ENCODE measurements around the gene CISTR. TPM values are rescaled to one million over a fixed set of nuclear protein-coding genes. Genes with fewer than 3 reads are reported as not detected.
"Not testable (repeated sequence)": the region's sequence is repeated elsewhere in the genome, so short reads cannot be mapped to it uniquely, and the experiment has no call there.

CISTR gene
- polyA plus RNA-seq, 1 donor, result not detected

DNA sequence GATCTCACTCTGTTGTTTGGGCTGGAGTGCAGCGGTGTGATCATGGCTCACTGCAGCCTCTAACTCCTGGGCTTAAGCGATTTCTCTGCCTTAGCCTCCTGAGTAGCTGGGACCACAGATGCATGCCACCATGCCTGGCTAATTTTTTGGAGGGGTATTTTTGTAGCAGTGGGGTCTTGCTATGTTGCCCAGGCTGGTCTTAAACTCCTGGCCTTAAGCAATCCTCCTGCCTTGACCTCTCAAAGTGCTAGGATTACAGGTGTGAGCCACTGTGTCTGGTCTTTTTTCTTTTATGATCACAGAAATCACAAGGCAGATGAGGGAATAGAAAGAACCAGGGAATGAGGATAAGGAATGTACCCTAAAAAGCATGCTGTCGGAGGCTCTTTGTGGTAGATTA, 11.0 kb upstream of the CISTR start:
- DNase-seq (ENCODE audit: low read depth), result not testable (repeated sequence)

GRCh38 chr12:53761306-53761705, 9.5 kb upstream of the CISTR start:
- DNase-seq (ENCODE audit: low read depth), result no peak

- no peak for DNase-seq (ENCODE audit: low read depth)
Observed at GRCh38 chr12:53759261-53759660, 7.5 kb upstream of the CISTR start.

GRCh38 chr12:53758730-53759103, 6.9 kb upstream of the CISTR start:
- no peak for DNase-seq (ENCODE audit: low read depth)

DNA sequence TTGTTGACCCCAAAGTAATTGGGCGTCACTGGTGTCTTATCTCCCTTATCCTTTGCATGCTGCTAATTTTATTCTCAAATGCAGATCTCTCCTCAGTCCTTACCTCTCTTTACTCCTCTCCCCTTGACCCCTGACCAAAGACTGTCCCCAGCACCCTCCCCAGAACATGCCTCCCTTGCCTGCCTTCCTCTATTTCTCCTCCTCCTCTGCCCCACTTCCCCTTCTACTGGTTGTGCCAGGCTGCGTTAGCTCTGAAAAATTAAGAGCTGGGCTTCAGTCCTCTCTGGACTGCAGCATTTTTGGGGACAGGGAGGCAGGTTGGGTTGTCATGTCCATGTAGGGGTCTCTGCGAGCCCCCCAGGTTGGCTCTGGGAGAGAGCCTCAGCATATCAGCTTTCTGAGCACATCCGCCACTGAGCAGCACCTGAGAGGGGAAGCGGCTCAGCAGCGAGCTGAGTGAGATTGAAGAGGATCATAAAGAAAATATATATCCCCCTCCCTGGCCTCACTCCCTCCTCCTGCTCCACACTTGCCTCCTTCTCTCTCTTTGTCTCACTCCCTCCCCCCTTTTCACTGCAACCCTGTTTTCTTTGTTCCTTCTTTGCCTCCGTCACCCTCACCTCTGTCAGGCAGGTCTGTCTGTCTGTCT, 6.4 kb upstream of the CISTR start:
- no peak for DNase-seq (ENCODE audit: low read depth)

DNA sequence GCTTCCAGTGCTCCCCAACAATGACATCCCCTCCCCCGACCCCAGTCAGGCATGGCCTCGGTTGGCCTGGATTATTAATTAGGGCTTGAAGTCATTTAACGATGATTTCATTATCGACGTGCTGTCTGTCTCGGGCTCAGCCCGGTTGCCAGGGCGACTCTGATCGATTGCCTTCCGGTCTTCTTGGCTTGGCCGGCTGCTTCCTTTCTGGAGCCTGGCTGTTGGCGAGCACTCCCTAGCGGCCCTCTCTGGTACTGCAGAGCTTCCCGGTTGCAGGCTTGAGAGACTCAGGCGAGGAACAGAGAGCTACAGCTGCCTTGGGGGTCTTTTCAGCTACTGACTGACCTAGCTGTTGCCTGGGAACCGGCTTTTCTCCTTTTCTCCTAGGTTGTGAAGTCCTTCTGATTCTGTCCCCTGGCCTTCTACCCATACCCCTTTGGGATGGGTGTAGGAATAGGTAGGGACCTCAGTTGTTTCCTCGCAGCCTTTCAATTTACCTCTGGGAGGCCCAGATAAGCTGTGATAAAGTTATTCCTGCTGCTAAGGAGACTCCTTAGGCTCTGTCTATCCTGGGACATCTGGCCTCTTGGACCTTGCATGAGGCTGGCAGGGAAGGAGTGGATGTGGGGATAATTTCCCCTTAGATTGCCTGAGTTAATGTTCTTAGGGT, 5.5 kb upstream of the CISTR start:
- DNase-seq (ENCODE audit: low read depth), result no peak

GRCh38 chr12:53756300-53757100, 4.7 kb upstream of the CISTR start:
- DNase-seq (ENCODE audit: low read depth), result no peak

- DNase-seq (ENCODE audit: low read depth), result no peak
Observed at GRCh38 chr12:53755893-53756292, 4.1 kb upstream of the CISTR start.

GRCh38 chr12:53755451-53755891, 3.7 kb upstream of the CISTR start:
- no peak for DNase-seq (ENCODE audit: low read depth)

GRCh38 chr12:53754633-53755264, 3.0 kb upstream of the CISTR start:
- DNase-seq (ENCODE audit: low read depth), result no peak

GRCh38 chr12:53754188-53754585, 2.4 kb upstream of the CISTR start:
- DNase-seq (ENCODE audit: low read depth), result no peak

GRCh38 chr12:53752621-53753020, 842 bp upstream of the CISTR start:
- no peak for DNase-seq (ENCODE audit: low read depth)

DNA sequence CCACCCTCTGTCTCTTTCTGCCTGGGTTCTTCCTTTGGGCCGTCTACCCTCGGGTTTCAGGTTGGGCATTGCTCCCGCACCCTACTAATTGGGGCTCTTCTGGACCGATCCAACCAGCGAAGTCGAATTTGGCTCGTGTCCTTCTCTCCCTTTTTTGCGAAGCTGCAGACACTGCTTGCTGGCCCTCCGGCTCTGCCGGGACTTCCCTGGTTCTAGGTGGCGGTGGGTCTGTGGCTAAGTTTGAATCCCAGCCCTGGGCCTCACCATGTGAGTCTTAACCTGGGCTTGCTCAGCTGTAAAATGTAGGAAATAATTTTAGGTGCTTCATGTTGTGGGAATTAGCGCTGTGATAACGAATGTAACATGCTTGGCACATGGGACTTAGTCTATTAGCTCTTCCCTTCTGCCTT, 418 bp upstream of the CISTR start:
- DNase-seq (ENCODE audit: low read depth), result no peak

GRCh38 chr12:53750812-53751335, 905 bp downstream of the CISTR start:
- DNase-seq (ENCODE audit: low read depth), result no peak

DNA sequence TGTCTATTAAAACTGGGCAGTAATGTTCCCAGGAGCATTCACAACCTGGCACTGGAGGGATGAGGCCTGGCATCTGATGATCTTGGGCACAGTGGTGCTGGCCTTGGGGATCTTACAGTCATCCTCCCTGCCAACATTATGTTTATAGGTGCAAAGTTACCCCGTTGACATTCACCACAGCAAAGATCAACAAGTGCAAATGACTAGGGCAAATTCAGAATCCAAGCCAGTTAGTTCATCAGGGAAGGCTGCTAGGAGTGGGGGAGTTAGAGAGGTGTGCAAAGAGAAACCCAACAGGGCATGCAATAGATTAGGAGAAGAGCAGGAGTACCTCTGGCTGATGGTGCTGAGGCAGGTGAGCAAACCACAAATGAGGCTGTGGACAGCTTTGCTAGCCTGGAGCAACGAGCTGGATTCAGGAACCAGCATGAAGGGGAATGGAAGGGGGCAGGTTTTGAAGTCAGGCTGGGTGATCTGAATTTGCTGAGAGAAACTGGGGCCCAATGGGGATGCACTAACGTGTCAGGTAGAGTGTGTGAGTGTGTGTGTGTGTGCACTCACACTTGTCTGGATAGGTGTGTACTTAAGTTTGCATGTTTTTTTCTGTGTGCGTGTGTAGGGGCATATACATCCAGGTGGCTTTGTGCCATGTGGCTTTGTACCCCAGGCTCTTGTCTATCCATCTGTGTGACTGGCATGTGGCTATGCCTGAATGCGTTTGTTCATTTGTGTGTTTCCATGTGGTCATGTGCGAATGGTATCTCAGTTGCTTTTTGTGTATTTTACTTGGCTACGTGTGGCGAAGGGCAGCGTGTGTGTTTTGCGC, 1.6 kb downstream of the CISTR start:
- DNase-seq (ENCODE audit: low read depth), result no peak

- DNase-seq (ENCODE audit: low read depth), result no peak
Observed at GRCh38 chr12:53748072-53748840, 3.5 kb downstream of the CISTR start.

DNA sequence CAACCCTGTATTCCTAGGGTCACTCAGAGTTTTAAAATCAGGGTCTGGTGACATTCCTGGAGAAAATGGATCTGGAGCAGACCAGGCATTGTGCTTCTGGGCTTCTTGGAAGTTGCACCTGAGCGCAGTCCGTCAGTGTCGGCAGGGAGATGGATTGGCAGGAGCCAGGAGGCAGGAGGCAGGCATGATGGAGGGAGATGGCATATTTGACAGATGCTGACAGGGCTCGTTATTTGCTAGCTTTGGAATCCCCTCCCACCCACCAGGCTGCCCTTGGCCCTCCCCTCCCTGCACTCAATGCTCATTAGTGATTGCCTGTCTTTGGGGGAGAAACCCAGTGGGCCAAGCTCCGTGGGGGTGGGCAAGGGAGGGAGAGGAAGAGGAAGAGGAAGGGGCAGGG, 4.7 kb downstream of the CISTR start:
- DNase-seq (ENCODE audit: low read depth), result no peak

GRCh38 chr12:53746592-53747092, 5.1 kb downstream of the CISTR start:
- DNase-seq (ENCODE audit: low read depth), result peak; percentile 66

DNA sequence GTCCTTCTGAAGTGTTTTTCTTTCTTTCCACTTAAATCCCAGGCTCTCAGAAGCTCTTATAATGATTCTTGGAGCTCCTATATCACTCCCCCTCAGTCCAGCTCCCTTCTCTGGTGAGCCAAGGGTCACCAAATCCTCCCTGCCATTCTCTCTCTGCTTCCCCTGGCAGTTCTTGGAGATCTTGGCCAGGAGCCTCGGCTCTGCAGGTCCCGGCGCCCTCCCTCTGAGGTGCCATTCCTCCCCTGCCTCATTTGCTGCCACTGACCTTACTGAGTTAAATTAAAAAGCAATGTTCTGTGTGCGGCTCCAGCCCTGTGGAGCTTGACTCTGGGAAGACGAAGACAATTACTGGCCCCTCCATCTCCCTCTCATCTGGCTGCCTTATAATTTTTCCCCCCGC, 7.0 kb downstream of the CISTR start:
- DNase-seq (ENCODE audit: low read depth), result no peak

- DNase-seq (ENCODE audit: low read depth), result no peak
Observed at GRCh38 chr12:53744130-53744441, 7.7 kb downstream of the CISTR start.

All from forelimb muscle (tissue), 1 donor.